Duodenal mucosa (tissue), 2 donors: Measurements from ENCODE around the gene TTC28.
"Not testable (repeated sequence)": the region's sequence is repeated elsewhere in the genome, so short reads cannot be mapped to it uniquely, and the experiment has no call there.

Experiments used
- H3K27ac ChIP-seq: one replicate; pipeline ENCODE4 v1.7.0; 2013; ENCODE audit warnings: low read depth, low read length
- H3K27me3 ChIP-seq, 2 donors: one replicate each; pipeline ENCODE4 v1.7.0; 2013; ENCODE audit warnings: low read length in 2 of 2, control low read depth in 1 of 2; ENCODE audit not compliant: insufficient read depth in 2 of 2, control insufficient read depth in 1 of 2
- H3K36me3 ChIP-seq, 2 donors: one replicate each; pipeline ENCODE4 v1.7.0; 2013; ENCODE audit warnings: low read length in 2 of 2, control low read depth in 1 of 2; ENCODE audit not compliant: insufficient read depth in 2 of 2, control insufficient read depth in 1 of 2
- H3K4me1 ChIP-seq, 2 donors: one replicate each; pipeline ENCODE4 v1.7.0; 2013; ENCODE audit warnings: low read length in 2 of 2, control low read depth in 1 of 2; ENCODE audit not compliant: insufficient read depth in 2 of 2, control insufficient read depth in 1 of 2
- H3K4me3 ChIP-seq, 2 donors: one replicate each; pipeline ENCODE4 v1.7.0; 2013; ENCODE audit warnings: low read length in 2 of 2, low read depth in 1 of 2
- H3K9ac ChIP-seq, 2 donors: one replicate each; pipeline ENCODE4 v1.7.0; 2013; ENCODE audit warnings: low read length in 2 of 2, low read depth in 1 of 2
- H3K9me3 ChIP-seq, 2 donors: one replicate each; pipeline ENCODE4 v1.7.0; 2013; ENCODE audit warnings: low read length in 2 of 2, control low read depth in 1 of 2; ENCODE audit not compliant: control insufficient read depth in 1 of 2

The TTC28 gene

DNA sequence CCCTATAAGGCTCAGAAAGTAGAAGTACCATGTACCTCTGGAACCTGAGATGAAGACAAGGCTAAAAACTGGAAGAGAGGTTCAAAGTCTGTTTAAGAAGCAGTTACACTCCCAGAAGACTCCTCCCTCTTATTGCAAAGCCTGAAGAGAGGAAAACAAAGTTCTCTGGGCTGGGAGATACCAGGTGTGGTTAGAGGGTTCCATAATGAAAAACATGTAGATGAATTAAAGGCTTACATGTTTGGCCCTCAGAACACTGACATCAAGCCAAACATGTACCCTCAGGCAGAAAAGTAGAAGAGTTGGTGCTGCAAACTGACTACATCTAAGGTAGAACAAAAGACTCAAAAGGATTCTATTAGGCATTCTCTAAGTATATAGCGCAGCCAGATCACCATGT is 205.3 kb downstream of the TTC28 start:
- no peak overlapping the region for H3K27ac ChIP-seq
- H3K4me1 ChIP-seq, result peaks cover 9 to 15% of the 10 kb centered on the region in 2 donors
- H3K4me3 ChIP-seq, result no peak overlapping the region
- no peaks in the 10 kb centered on the region for H3K9me3 ChIP-seq
- no peak overlapping the region for H3K9ac ChIP-seq
- H3K27me3 ChIP-seq, result no peaks in the 10 kb centered on the region
- no peaks in the 10 kb centered on the region for H3K36me3 ChIP-seq

DNA sequence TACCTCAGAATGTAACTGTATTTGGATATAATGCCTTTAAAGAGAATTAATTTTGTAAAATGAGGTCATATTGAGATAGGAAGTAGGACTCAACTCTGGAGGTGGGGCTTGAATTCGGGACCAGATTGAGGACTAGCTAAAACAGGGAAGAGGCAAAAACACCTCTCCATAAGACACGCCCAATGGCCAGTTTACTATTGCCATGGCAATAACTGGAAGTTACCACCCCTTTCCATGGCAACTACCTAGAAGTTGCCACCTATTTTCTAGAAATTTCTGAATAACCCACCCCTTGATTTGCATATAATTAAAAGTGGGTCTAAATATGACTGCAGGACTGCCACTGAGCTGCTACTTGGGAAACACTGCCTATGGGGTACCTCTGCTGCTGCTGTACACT is 206.4 kb downstream of the TTC28 start:
- Histone ChIP-seq H3K9me3 (no peaks in the 10 kb centered on the region), H3K27ac (no peak overlapping the region), H3K27me3 (no peaks in the 10 kb centered on the region), H3K9ac (no peak overlapping the region), H3K36me3 (no peaks in the 10 kb centered on the region), H3K4me3 (no peak overlapping the region), H3K4me1 (peaks cover 9 to 15% of the 10 kb centered on the region in 2 donors)

- H3K4me1 ChIP-seq, result peaks cover 7 to 19% of the 10 kb centered on the region in 2 donors
- H3K4me3 ChIP-seq, H3K9me3 ChIP-seq, H3K27ac ChIP-seq, H3K36me3 ChIP-seq, H3K27me3 ChIP-seq, H3K9ac ChIP-seq: not testable (repeated sequence)
These were observed 212.6 kb downstream of the TTC28 start for GRCh38 chr22:28467055-28467454.

DNA sequence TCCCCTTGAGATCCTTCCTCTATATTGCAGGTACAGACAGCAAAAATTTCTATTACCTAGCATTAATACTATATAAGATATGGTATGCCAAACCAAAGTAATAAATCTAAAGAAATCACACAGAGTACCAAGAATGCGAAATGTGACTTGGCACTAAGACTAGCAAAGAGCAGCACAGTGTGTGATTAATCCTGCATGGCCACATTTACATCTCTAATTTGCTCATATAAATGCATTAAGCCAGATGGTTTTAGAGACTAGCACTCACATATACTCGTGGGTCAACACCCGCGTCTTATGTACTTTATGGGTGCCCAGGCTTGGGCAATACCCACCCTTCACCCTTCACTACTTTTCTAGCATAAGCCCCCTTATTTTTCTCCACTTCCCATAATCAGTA is 213.2 kb downstream of the TTC28 start:
- no peaks in the 10 kb centered on the region for H3K9me3 ChIP-seq
- H3K36me3 ChIP-seq, result no peaks in the 10 kb centered on the region
- no peak overlapping the region for H3K4me3 ChIP-seq
- H3K27ac ChIP-seq, result no peak overlapping the region
- H3K4me1 ChIP-seq, result peaks cover 7 to 19% of the 10 kb centered on the region in 2 donors
- H3K27me3 ChIP-seq, result no peaks in the 10 kb centered on the region
- no peak overlapping the region for H3K9ac ChIP-seq

- Histone ChIP-seq H3K27ac (no peak overlapping the region), H3K36me3 (no peaks in the 10 kb centered on the region), H3K9ac (no peak overlapping the region), H3K27me3 (no peaks in the 10 kb centered on the region), H3K4me1 (peaks cover 7 to 19% of the 10 kb centered on the region in 2 donors), H3K9me3 (no peaks in the 10 kb centered on the region), H3K4me3 (no peak overlapping the region)
These were observed 213.8 kb downstream of the TTC28 start for GRCh38 chr22:28465841-28466240.

- no peak overlapping the region for H3K27ac ChIP-seq
These were observed 215.5 kb downstream of the TTC28 start for GRCh38 chr22:28464127-28464526.

GRCh38 chr22:28463408-28463807 is 216.2 kb downstream of the TTC28 start:
- H3K4me3 ChIP-seq, H3K27ac ChIP-seq, H3K9me3 ChIP-seq, H3K9ac ChIP-seq, H3K36me3 ChIP-seq, H3K27me3 ChIP-seq: not testable (repeated sequence)
- peaks cover 7 to 19% of the 10 kb centered on the region in 2 donors for H3K4me1 ChIP-seq

More at GRCh38 chr22:28464127-28464526, 215.5 kb downstream of the TTC28 start:
- H3K9me3 ChIP-seq, result no peaks in the 10 kb centered on the region
- H3K4me3 ChIP-seq, result no peak overlapping the region
- H3K36me3 ChIP-seq, result no peaks in the 10 kb centered on the region
- H3K4me1 ChIP-seq, result peaks cover 7 to 19% of the 10 kb centered on the region in 2 donors
- H3K9ac ChIP-seq, result no peak overlapping the region
- no peaks in the 10 kb centered on the region for H3K27me3 ChIP-seq

- Histone ChIP-seq H3K4me3 (no peak overlapping the region), H3K9me3 (no peaks in the 10 kb centered on the region), H3K4me1 (peaks cover 7 to 19% of the 10 kb centered on the region in 2 donors), H3K27me3 (no peaks in the 10 kb centered on the region), H3K27ac (no peak overlapping the region), H3K36me3 (no peaks in the 10 kb centered on the region), H3K9ac (no peak overlapping the region)
These were observed 216.7 kb downstream of the TTC28 start for GRCh38 chr22:28462901-28463300.

DNA sequence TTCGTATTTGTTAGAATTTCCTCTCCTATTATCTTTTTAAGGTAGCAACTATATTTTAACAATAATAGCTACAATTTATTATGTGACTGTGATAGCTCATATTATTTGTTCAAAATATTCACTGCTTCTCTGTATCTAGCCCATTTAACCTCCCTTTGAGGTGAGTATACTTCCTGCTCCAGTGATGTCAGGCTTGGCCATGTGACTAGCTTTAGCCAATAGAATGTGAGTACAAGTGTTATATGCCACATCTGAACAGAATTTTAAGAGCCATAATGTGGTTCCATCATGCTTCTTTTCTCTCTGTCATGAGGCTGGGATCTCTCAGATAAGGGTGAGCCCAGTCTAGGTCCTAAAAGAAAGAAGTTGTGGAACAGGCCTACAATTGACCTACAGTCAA is 217.6 kb downstream of the TTC28 start:
- no peak overlapping the region for H3K27ac ChIP-seq
- H3K27me3 ChIP-seq, result no peaks in the 10 kb centered on the region
- peaks cover 7 to 19% of the 10 kb centered on the region in 2 donors for H3K4me1 ChIP-seq
- H3K4me3 ChIP-seq, result no peak overlapping the region
- H3K9ac ChIP-seq, result no peak overlapping the region
- H3K36me3 ChIP-seq, result no peaks in the 10 kb centered on the region
- H3K9me3 ChIP-seq, result no peaks in the 10 kb centered on the region

DNA sequence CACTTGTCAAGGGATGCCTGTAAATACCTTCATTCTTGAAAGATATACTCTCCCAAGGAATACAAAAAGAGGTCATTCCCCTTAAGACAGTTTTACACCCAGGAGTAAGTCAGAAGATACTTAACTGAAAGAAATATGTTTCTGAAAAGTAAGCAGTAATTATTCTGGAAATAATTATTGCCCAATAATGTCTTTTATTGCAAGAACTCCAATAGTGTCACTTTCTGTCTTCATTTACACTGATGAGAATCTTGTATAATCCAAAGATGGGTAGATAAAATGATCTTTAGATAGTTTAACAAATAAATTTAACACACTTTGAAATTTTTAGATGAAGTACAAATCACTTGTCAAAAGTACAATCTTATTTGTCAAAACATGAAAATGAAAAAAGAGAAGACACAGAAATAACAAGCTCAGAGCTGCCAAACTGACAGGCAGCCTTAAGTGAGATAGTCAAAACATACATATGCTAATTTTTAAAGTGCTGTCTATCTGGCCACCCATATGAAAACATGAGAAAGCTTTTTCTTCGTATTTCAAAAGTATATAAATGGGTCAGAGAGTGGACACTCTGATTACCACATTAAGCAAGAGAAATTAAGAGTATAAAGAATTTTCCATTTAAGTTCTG is 225.1 kb downstream of the TTC28 start:
- H3K9ac ChIP-seq, result no peak overlapping the region
- no peaks in the 10 kb centered on the region for H3K36me3 ChIP-seq
- no peaks in the 10 kb centered on the region for H3K4me1 ChIP-seq
- no peak overlapping the region for H3K4me3 ChIP-seq
- H3K9me3 ChIP-seq, result peaks cover 0 to 3% of the 10 kb centered on the region in 2 donors
- H3K27me3 ChIP-seq, result no peaks in the 10 kb centered on the region
- H3K27ac ChIP-seq, result no peak overlapping the region
